Liver (tissue), 3 donors: ENCODE data around the gene PGGHG.

Experiments
- CTCF ChIP-seq: fragments of 150-350 bp; IDR thresholded peaks from 2 replicates; pipeline ENCODE4 v1.5.1; 2017; ENCODE audit warnings: improper control_type of control experiment, low read depth, low read length; ENCODE audit not compliant: missing input control
- HNF4A ChIP-seq, 2 donors: conservative IDR thresholded peaks; 2 replicates each; pipeline ENCODE4 v1.6.1; 2016; ENCODE audit warnings: antibody characterized with exemption in 2 of 2, mild to moderate bottlenecking in 2 of 2
- RAD21 ChIP-seq, 2 donors: IDR thresholded peaks; 2 replicates each; pipeline ENCODE4 v1.6.1; 2016; ENCODE audit warnings: antibody characterized with exemption in 2 of 2, mild to moderate bottlenecking in 2 of 2
- TF ChIP-seq, protein P1 (sequence below): IDR thresholded peaks from 2 replicates; pipeline ENCODE4 v1.6.1; 2016; ENCODE audit warnings: antibody characterized with exemption
- donor health status: healthy.
- donor health status: healthy.

DNA sequence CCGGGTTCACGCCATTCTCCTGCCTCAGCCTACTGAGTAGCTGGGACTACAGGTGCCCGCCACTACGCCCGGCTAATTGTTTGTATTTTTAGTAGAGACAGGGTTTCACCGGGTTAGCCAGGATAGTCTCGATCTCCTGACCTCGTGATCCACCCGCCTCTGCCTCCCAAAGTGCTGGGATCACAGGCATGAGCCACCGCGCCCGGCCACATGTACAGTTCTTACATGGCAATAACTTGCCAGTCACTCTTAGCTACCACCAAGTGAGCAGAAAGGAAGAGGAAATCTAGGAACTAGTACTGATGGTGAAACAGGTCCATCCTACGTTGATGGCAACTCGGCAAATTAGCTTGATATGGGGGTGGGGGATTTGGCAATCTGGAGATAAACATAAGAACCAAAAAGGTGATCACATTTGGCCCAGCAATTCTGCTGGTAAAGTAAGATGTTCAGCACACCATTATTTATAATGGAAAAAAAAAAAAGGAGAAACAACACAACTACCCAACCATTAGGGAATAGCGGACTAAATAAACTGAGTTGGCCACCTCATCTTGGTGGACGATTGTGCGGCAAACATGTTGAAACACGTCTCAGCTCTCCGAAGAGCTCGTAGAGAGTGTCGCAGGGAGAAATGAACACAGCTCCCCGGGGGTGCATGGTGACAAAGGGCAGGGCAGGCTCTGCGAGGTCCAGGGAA is 5.4 kb upstream of the PGGHG start:
- TF ChIP-seq HNF4A (conservative IDR thresholded peaks at IDR 0.05) (no peak), CTCF (no peak), RAD21 (IDR thresholded peaks at IDR 0.05) (no peak)
- TF ChIP-seq, protein P1, sequence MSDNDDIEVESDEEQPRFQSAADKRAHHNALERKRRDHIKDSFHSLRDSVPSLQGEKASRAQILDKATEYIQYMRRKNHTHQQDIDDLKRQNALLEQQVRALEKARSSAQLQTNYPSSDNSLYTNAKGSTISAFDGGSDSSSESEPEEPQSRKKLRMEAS, result no peak
